Activated T-helper 2 cell treated with anti-CD3 and anti-CD28 coated beads, Interferon-gamma antibody, Interleukin-2, Interleukin-4, amounts not matched to agents 10 μg/mL and 5 μg/mL and 100 μg/mL, durations not matched to agents 14 hours and 24 hours and 36 hours (primary cell): Measurements from ENCODE around the gene FIGN. TPM values are rescaled to one million over a fixed set of nuclear protein-coding genes. Genes with fewer than 3 reads are reported as not detected.

ENCODE experiments used
- DNase-seq: peaks from one replicate; pipeline ENCODE4 v3.0.0; 2021; ENCODE audit warnings: low spot score
- H3K27ac Mint-ChIP-seq: one replicate; pipeline ENCODE4 v1.8.0; 2021; ENCODE audit warnings: mixed read lengths
- H3K27me3 Mint-ChIP-seq: one replicate; pipeline ENCODE4 v1.8.0; 2021; ENCODE audit warnings: low read depth, mixed read lengths
- H3K36me3 Mint-ChIP-seq: one replicate; pipeline ENCODE4 v1.8.0; 2021; ENCODE audit warnings: low read depth, mixed read lengths
- H3K4me1 Mint-ChIP-seq: one replicate; pipeline ENCODE4 v1.8.0; 2021; ENCODE audit warnings: low read depth, mixed read lengths
- H3K4me3 Mint-ChIP-seq: one replicate; pipeline ENCODE4 v1.8.0; 2021; ENCODE audit warnings: low read depth, mild to moderate bottlenecking, moderate library complexity, mixed read lengths
- H3K9me3 Mint-ChIP-seq: one replicate; pipeline ENCODE4 v1.8.0; 2021; ENCODE audit warnings: mixed read lengths
- intact Hi-C: fragments of 100-400 bp; cut with micrococcal nuclease; formaldehyde crosslinking; loops from one replicate; pipeline ENCODE4 v1.15.1; 2023
- total RNA-seq: library from RNA; stranded (reverse); gene quantifications from 2 replicates; pipeline ENCODE4 v1.2.3, GENCODE V29; 2022

Gene FIGN
- total RNA-seq, 1 donor from 2014 or later, result not detected

GRCh38 chr2:163733956-163734355 is 1.9 kb downstream of the FIGN start:
- H3K36me3 Mint-ChIP-seq, result no peaks in the 10 kb centered on the region
- no peak overlapping the region for H3K4me3 Mint-ChIP-seq
- intact Hi-C loops, result no loop called here
- no peak for DNase-seq
- H3K27ac Mint-ChIP-seq, result no peak overlapping the region
- H3K4me1 Mint-ChIP-seq, result peaks cover 3% of the 10 kb centered on the region
- peaks cover 31% of the 10 kb centered on the region for H3K27me3 Mint-ChIP-seq
- H3K9me3 Mint-ChIP-seq, result no peaks in the 10 kb centered on the region

GRCh38 chr2:163733301-163733938 is 2.4 kb downstream of the FIGN start:
- H3K9me3 Mint-ChIP-seq, result no peaks in the 10 kb centered on the region
- intact Hi-C loops, result no loop called here
- H3K4me1 Mint-ChIP-seq, result peaks cover 3% of the 10 kb centered on the region
- H3K27me3 Mint-ChIP-seq, result peaks cover 31% of the 10 kb centered on the region
- H3K4me3 Mint-ChIP-seq, result no peak overlapping the region
- DNase-seq, result no peak
- no peaks in the 10 kb centered on the region for H3K36me3 Mint-ChIP-seq
- no peak overlapping the region for H3K27ac Mint-ChIP-seq

GRCh38 chr2:163732727-163733126 is 3.1 kb downstream of the FIGN start:
- peaks cover 3% of the 10 kb centered on the region for H3K4me1 Mint-ChIP-seq
- H3K27ac Mint-ChIP-seq, result no peak overlapping the region
- no peaks in the 10 kb centered on the region for H3K36me3 Mint-ChIP-seq
- H3K27me3 Mint-ChIP-seq, result peaks cover 31% of the 10 kb centered on the region
- DNase-seq, result no peak
- intact Hi-C loops, result no loop called here
- H3K4me3 Mint-ChIP-seq, result no peak overlapping the region
- H3K9me3 Mint-ChIP-seq, result no peaks in the 10 kb centered on the region

- no peak overlapping the region for H3K4me3 Mint-ChIP-seq
- intact Hi-C loops, result no loop called here
- no peaks in the 10 kb centered on the region for H3K36me3 Mint-ChIP-seq
- DNase-seq, result no peak
- no peaks in the 10 kb centered on the region for H3K9me3 Mint-ChIP-seq
- peaks cover 3% of the 10 kb centered on the region for H3K4me1 Mint-ChIP-seq
- H3K27ac Mint-ChIP-seq, result no peak overlapping the region
- H3K27me3 Mint-ChIP-seq, result peaks cover 24% of the 10 kb centered on the region
These were observed 4.1 kb downstream of the FIGN start for GRCh38 chr2:163731735-163732134.

- H3K36me3 Mint-ChIP-seq, result no peaks in the 10 kb centered on the region
- H3K27me3 Mint-ChIP-seq, result peaks cover 16% of the 10 kb centered on the region
- no peaks in the 10 kb centered on the region for H3K9me3 Mint-ChIP-seq
- H3K4me1 Mint-ChIP-seq, result no peaks in the 10 kb centered on the region
- H3K27ac Mint-ChIP-seq, result no peak overlapping the region
- intact Hi-C loops, result no loop called here
- DNase-seq, result no peak
- H3K4me3 Mint-ChIP-seq, result no peak overlapping the region
These were observed 5.3 kb downstream of the FIGN start for GRCh38 chr2:163730556-163730955.

- Mint-ChIP-seq H3K4me3 (no peak overlapping the region), H3K9me3 (no peaks in the 10 kb centered on the region), H3K27me3 (peaks cover 8% of the 10 kb centered on the region), H3K36me3 (no peaks in the 10 kb centered on the region), H3K27ac (no peak overlapping the region), H3K4me1 (no peaks in the 10 kb centered on the region)
- no peak for DNase-seq
- intact Hi-C loops, result no loop called here
These were observed 6.1 kb downstream of the FIGN start for GRCh38 chr2:163729636-163730273.

GRCh38 chr2:163723881-163724280 is 11.9 kb downstream of the FIGN start:
- Mint-ChIP-seq H3K9me3 (no peaks in the 10 kb centered on the region), H3K4me3 (no peak overlapping the region), H3K36me3 (no peaks in the 10 kb centered on the region), H3K27me3 (no peaks in the 10 kb centered on the region), H3K4me1 (no peaks in the 10 kb centered on the region), H3K27ac (no peak overlapping the region)
- no peak for DNase-seq
- intact Hi-C loops, result no loop called here

- Mint-ChIP-seq H3K27me3 (no peaks in the 10 kb centered on the region), H3K4me3 (no peak overlapping the region), H3K4me1 (no peaks in the 10 kb centered on the region), H3K9me3 (no peaks in the 10 kb centered on the region), H3K36me3 (no peaks in the 10 kb centered on the region), H3K27ac (no peak overlapping the region)
- intact Hi-C loops, result no loop called here
- no peak for DNase-seq
These were observed 12.5 kb downstream of the FIGN start for GRCh38 chr2:163723348-163723747.

- Mint-ChIP-seq H3K27ac (no peak overlapping the region), H3K9me3 (no peaks in the 10 kb centered on the region), H3K27me3 (no peaks in the 10 kb centered on the region), H3K36me3 (no peaks in the 10 kb centered on the region), H3K4me1 (no peaks in the 10 kb centered on the region), H3K4me3 (no peak overlapping the region)
- intact Hi-C loops, result no loop called here
- DNase-seq, result no peak
These were observed 16.5 kb downstream of the FIGN start for GRCh38 chr2:163719331-163719730.

GRCh38 chr2:163717993-163718680 is 17.7 kb downstream of the FIGN start:
- intact Hi-C loops, result no loop called here
- no peaks in the 10 kb centered on the region for H3K9me3 Mint-ChIP-seq
- no peak overlapping the region for H3K4me3 Mint-ChIP-seq
- no peak overlapping the region for H3K27ac Mint-ChIP-seq
- H3K4me1 Mint-ChIP-seq, result no peaks in the 10 kb centered on the region
- H3K27me3 Mint-ChIP-seq, result no peaks in the 10 kb centered on the region
- H3K36me3 Mint-ChIP-seq, result no peaks in the 10 kb centered on the region
- no peak for DNase-seq

GRCh38 chr2:163717515-163717914 is 18.3 kb downstream of the FIGN start:
- H3K27ac Mint-ChIP-seq, result no peak overlapping the region
- no peak overlapping the region for H3K4me3 Mint-ChIP-seq
- H3K27me3 Mint-ChIP-seq, result no peaks in the 10 kb centered on the region
- intact Hi-C loops, result no loop called here
- no peaks in the 10 kb centered on the region for H3K9me3 Mint-ChIP-seq
- no peak for DNase-seq
- H3K36me3 Mint-ChIP-seq, result no peaks in the 10 kb centered on the region
- H3K4me1 Mint-ChIP-seq, result no peaks in the 10 kb centered on the region

GRCh38 chr2:163716101-163716500 is 19.7 kb downstream of the FIGN start:
- no peaks in the 10 kb centered on the region for H3K4me1 Mint-ChIP-seq
- no peak overlapping the region for H3K4me3 Mint-ChIP-seq
- intact Hi-C loops, result no loop called here
- no peaks in the 10 kb centered on the region for H3K36me3 Mint-ChIP-seq
- H3K9me3 Mint-ChIP-seq, result no peaks in the 10 kb centered on the region
- H3K27ac Mint-ChIP-seq, result no peak overlapping the region
- H3K27me3 Mint-ChIP-seq, result no peaks in the 10 kb centered on the region
- no peak for DNase-seq

- Mint-ChIP-seq H3K27me3 (no peaks in the 10 kb centered on the region), H3K4me1 (no peaks in the 10 kb centered on the region), H3K4me3 (no peak overlapping the region), H3K36me3 (no peaks in the 10 kb centered on the region), H3K9me3 (no peaks in the 10 kb centered on the region), H3K27ac (no peak overlapping the region)
- intact Hi-C loops, result no loop called here
- DNase-seq, result no peak
These were observed 20.1 kb downstream of the FIGN start for GRCh38 chr2:163715668-163716067.
